HG02938 (cell line): Measurements from ENCODE around the gene PTCRA.
"Not testable (repeated sequence)": the region's sequence is repeated elsewhere in the genome, so short reads cannot be mapped to it uniquely, and the experiment has no call there.

Experiments used
- ATAC-seq: cut with Tn5 transposase; IDR thresholded peaks from one replicate; pipeline ENCODE4 v1.9.1; 2021; ENCODE audit warnings: mild to moderate bottlenecking, moderate library complexity; ENCODE audit not compliant: unreplicated experiment

Gene PTCRA

DNA sequence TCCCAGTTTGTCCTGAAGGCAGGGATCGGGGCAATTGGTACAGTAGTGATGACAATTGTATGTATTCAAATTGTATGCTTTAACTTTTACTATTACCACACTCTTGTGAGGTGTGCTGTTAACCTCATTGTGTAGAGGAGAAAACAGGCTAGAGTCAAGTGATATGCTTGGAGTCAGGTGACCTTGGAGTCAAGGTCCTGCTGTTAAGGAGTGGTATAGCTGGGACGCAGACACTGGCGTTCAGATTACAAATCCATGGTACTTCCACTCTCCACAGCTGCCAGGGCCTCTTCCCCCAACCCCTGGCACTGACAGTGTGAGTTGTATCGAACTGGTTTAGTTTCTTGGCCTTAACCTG, 23.9 kb downstream of the PTCRA start:
- ATAC-seq, result no peak

DNA sequence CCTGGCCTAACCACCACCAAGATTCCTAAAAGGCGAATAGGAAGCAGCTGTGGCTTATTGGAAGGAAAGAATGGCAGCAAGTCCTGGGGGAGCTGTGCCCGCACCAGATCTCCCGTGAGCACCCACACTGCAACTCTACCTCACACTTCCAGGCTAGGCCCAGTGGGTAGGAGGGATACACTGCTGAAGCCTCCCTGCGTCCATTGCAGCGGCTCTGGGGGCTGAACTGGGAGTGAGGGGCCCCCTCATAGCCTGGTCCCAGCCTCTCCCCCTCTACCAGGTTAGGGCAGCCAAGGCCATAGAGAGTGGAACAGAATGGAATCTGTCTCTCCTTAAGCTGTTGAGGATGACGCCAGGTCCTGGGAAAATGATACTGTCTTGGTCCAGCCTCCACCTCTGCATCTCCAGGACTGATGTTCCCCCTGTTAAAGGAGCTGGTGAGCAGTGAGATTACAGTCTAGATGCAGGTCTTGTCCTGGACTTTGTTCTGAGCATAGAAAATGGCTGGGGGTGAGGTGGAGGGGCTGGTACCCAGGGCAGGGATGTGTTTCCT, 24.7 kb downstream of the PTCRA start:
- no peak for ATAC-seq

- not testable (repeated sequence) for ATAC-seq
These were observed 25.5 kb downstream of the PTCRA start for GRCh38 chr6:42941356-42941755.

- ATAC-seq, result no peak
These were observed 26.6 kb downstream of the PTCRA start for GRCh38 chr6:42942444-42942843.

DNA sequence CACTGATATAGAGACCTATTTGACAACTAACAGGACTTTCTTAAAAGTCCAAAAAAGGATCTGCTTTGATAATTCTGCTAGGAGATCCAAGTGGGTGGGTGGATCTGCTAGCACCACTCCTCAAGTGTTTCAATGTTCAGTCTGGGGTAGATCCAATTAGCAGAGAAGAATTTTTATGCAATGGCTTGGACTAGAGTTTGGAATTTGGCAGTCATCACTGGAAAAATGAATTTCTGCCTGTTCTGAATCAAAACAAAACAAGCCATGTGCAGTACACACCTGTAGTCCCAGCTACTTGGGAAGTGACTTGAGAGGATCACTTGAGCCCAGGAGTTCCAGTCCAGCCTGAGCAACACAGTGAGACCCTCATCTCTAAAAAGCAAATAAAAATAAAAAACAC, 32.1 kb downstream of the PTCRA start:
- no peak for ATAC-seq

DNA sequence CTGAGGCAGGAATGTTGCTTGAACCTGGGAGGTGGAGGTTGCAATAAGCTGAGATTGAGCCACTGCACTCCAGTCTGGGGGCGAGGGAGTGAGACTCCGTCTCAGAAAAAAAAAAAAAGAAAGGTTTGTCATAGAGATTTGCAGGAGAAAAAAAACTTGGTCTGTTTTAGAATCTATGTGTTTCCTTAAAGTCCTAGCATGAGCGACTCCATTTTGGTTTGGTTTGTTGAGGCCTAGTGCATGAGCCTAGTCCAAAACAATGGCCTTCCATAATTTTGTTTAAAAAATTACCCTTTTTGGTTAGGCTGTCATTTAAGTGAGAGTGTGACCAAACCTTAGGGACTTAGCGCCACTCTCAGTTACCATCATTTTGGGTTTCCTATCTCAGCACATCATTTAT, 36.5 kb downstream of the PTCRA start:
- no peak for ATAC-seq

- not testable (repeated sequence) for ATAC-seq
These were observed 38.6 kb downstream of the PTCRA start for GRCh38 chr6:42954405-42954804.

- ATAC-seq, result no peak
These were observed 42.3 kb downstream of the PTCRA start for GRCh38 chr6:42958125-42958524.

DNA sequence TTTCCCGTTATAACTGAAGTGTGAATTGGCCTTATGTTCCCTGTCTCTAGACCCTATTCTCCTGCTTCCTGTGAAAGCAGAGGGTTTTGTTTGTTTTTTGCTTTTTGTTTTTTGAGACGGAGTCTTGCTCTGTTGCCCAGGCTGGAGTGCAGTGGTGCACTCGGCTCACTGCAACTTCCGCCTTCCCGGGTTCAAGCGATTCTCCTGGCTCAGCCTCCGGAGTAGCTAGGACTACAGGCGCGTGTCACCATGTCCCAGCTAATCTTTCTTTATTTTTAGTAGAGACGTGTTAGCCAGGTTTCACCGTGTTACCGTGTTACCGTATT, 44.0 kb downstream of the PTCRA start:
- no peak for ATAC-seq

GRCh38 chr6:42960243-42961019, 44.6 kb downstream of the PTCRA start, which contains the start of gene GNMT:
Gene GNMT, plus strand, starts transcription at chr6:42960754. Its CDS starts 14 bp downstream, at chr6:42960768.
- ATAC-seq, result no peak

- no peak for ATAC-seq
These were observed 45.2 kb downstream of the PTCRA start for GRCh38 chr6:42961020-42961470.

GRCh38 chr6:42962096-42962495, 46.2 kb downstream of the PTCRA start:
- ATAC-seq, result no peak

DNA sequence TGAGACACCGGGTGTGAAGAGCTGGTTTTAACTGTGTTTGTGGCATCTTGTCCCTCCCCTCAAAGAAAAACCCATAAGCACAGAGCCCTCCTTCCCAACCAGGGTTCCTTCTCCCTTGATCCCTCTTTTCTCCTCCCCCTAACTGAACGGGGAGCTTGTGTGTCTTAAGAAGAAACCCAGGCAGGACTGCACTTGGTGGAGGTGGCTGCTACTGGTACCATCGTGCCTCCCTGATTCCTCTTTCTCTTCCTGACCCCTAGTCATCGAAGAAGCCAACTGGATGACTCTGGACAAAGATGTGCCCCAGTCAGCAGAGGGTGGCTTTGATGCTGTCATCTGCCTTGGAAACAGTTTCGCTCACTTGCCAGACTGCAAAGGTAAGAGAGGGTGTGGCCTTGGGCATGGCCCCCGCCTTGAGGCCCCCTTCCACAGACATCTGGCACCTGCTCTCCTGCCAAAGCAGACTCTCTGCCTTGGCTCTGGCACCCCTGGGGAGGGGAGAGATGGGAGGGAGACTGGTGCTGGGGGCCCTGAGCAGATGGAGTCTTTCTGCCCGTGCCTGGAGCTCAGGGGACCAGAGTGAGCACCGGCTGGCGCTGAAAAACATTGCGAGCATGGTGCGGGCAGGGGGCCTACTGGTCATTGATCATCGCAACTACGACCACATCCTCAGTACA, 46.8 kb downstream of the PTCRA start:
- ATAC-seq, result no peak

DNA sequence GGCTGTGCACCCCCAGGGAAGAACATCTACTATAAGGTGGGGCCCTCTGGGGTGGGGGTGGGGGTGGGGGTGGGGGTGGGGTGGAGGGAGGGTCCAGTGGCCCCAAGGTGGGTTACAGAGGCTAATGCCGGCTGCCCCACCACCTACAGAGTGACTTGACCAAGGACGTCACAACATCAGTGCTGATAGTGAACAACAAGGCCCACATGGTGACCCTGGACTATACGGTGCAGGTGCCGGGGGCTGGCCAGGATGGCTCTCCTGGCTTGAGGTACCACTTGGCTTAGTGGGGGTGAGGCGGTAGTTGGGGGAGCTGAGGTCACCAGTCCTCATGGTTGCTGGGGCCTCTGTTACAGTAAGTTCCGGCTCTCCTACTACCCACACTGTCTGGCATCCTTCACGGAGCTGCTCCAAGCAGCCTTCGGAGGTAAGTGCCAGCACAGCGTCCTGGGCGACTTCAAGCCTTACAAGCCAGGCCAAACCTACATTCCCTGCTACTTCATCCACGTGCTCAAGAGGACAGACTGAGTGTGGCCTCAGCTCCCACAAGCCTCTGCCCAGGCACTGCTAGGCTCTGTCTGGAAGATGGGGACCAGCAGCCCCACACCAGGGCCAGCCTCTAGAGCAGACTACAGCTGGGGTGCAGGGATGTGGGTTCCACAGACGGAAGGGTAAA, 47.5 kb downstream of the PTCRA start:
- ATAC-seq, result no peak

- no peak for ATAC-seq
These were observed 48.2 kb downstream of the PTCRA start for GRCh38 chr6:42963855-42964605.

GRCh38 chr6:42966571-42966970, 50.7 kb downstream of the PTCRA start:
- ATAC-seq, result no peak

- ATAC-seq, result no peak
These were observed 51.4 kb downstream of the PTCRA start for GRCh38 chr6:42967228-42967627.

DNA sequence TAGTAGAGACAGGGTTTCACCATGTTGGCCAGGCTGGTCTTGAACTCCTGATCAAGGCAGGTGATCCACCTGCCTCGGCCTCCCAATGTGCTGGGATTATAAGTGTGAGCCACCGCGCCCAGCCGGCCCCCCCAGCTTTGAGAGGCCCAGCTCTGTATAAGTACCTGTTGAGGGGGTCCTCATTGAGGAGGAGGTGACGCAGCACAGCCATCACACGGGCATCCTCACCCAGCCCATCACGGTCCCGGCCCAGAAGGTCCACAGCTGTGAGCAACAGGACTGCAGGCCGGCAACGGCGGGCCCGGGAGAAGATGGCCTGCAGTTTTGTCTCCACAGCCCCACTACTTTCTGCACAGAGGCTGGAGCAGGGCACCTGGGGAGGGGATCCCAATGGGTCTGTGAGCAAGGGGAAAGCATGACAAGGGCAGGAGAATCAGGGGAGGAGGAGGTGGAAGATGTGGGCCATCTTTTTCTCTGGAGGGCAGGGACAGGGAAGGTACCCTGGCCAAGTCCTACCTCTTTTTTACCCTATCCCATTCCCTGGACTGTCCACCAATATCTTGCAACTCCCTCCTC, 52.4 kb downstream of the PTCRA start:
- ATAC-seq, result no peak

GRCh38 chr6:42968783-42969182, 52.9 kb downstream of the PTCRA start:
- ATAC-seq, result no peak

DNA sequence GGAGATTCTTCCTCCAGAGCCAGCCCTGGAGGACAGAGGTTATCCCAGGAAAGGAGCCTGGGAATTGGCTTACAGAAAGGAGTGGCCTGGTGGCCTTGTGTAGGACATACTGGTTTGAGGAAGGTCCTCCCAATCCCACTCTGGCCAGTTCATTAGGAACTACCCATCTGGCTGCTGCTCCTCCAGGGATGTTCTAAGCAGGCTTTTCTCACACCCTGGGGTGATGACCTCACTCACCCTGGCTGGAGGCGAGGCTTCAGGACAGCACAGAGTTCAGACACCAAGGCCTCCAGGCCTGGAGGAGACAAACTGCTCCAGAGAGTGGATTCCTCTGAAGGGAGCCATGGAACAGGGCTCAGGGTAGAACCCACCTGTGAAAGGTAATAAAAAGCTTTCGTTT, 53.6 kb downstream of the PTCRA start:
- ATAC-seq, result no peak

DNA sequence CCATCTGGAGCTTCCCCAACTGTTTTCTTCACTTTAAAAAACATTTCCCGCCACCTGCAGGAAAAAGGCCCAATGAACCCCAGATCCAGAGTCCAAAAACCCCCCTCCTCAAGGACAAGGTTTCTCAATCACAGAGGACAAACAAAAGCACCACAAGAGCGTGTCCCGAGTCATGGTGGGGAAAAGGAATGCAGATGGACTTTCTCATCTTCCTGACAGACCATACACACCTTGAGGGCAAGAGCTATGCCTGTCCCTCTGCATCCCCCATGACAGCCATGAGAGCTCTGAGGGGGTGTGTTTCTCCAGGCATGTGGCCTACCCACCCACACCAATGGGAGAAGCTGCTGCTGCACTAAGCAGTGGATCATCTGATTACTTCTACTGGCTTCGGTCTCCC, 54.1 kb downstream of the PTCRA start:
- ATAC-seq, result no peak
